Activated naive CD4-positive, alpha-beta T cell (primary cell): ENCODE measurements around the gene PRDM16.
"Not testable (repeated sequence)": the region's sequence is repeated elsewhere in the genome, so short reads cannot be mapped to it uniquely, and the experiment has no call there.

ENCODE experiments used
- DNase-seq, 4 experiments: peaks; one replicate each; lab custom pipeline; 2025; lab: John Stamatoyannopoulos, UW

PRDM16 gene

GRCh38 chr1:3282186-3282585 is 213.2 kb downstream of the PRDM16 start:
- DNase-seq: no peak

GRCh38 chr1:3282656-3283430 is 213.8 kb downstream of the PRDM16 start:
- no peak for DNase-seq

GRCh38 chr1:3283849-3284248 is 214.8 kb downstream of the PRDM16 start:
- DNase-seq: no peak

- no peak for DNase-seq
Observed at GRCh38 chr1:3284691-3285090, 215.7 kb downstream of the PRDM16 start.

GRCh38 chr1:3285106-3285740 is 216.2 kb downstream of the PRDM16 start:
- no peak for DNase-seq

GRCh38 chr1:3287095-3287494 is 218.1 kb downstream of the PRDM16 start:
- not testable (repeated sequence) for DNase-seq

GRCh38 chr1:3287656-3288160 is 218.7 kb downstream of the PRDM16 start:
- DNase-seq: no peak

- no peak for DNase-seq
Observed at GRCh38 chr1:3289502-3289901, 220.5 kb downstream of the PRDM16 start.

GRCh38 chr1:3290438-3290837 is 221.4 kb downstream of the PRDM16 start:
- no peak for DNase-seq

GRCh38 chr1:3290915-3291314 is 221.9 kb downstream of the PRDM16 start:
- DNase-seq: no peak

- no peak for DNase-seq
Observed at GRCh38 chr1:3292051-3292722, 223.2 kb downstream of the PRDM16 start.

- no peak for DNase-seq
Observed at GRCh38 chr1:3292868-3293562, 224.0 kb downstream of the PRDM16 start.

- DNase-seq: no peak
Observed at GRCh38 chr1:3293563-3294080, 224.6 kb downstream of the PRDM16 start.

- DNase-seq: no peak
Observed at GRCh38 chr1:3294450-3294849, 225.4 kb downstream of the PRDM16 start.

- no peak for DNase-seq
Observed at GRCh38 chr1:3295846-3296245, 226.8 kb downstream of the PRDM16 start.

- no peak for DNase-seq
Observed at GRCh38 chr1:3296326-3296725, 227.3 kb downstream of the PRDM16 start.

- no peak for DNase-seq
Observed at GRCh38 chr1:3296826-3297225, 227.8 kb downstream of the PRDM16 start.

- no peak for DNase-seq
Observed at GRCh38 chr1:3297756-3298155, 228.8 kb downstream of the PRDM16 start.

GRCh38 chr1:3298197-3298596 is 229.2 kb downstream of the PRDM16 start:
- DNase-seq: no peak

GRCh38 chr1:3304246-3304645 is 235.2 kb downstream of the PRDM16 start:
- no peak for DNase-seq

GRCh38 chr1:3304692-3305091 is 235.7 kb downstream of the PRDM16 start:
- no peak for DNase-seq

GRCh38 chr1:3305156-3305555 is 236.2 kb downstream of the PRDM16 start:
- no peak for DNase-seq
